Gastroesophageal sphincter (tissue), 3 donors: ENCODE data around the gene DTL.

Experiments used
- CTCF ChIP-seq, 4 experiments: fragments of 200-600 bp in 2 of 4; fragments of 450-650 bp in 2 of 4; sonication (generic) in 1 of 4; IDR thresholded peaks; one replicate each; pipeline ENCODE4 v1.5.1; 2017 to 2019; ENCODE audit warnings: antibody characterized with exemption in 4 of 4, mild to moderate bottlenecking in 2 of 4, moderate library complexity in 2 of 4
- POLR2A ChIP-seq, 2 donors: fragments of 450-650 bp; IDR thresholded peaks; one replicate each; pipeline ENCODE4 v1.6.1; 2017; ENCODE audit warnings: antibody characterized with exemption in 2 of 2, mild to moderate bottlenecking in 2 of 2, moderate library complexity in 1 of 2
- POLR2AphosphoS5 ChIP-seq: sonication (generic); formaldehyde crosslinking; IDR thresholded peaks from one replicate; pipeline ENCODE4 v1.6.1; 2017; ENCODE audit warnings: antibody characterized with exemption

GRCh38 chr1:212007178-212007577 lies 28.4 kb upstream of the DTL start:
- no peak for TF ChIP-seq CTCF (IDR thresholded peaks at IDR 0.05)
- TF ChIP-seq POLR2AphosphoS5 = no peak
- TF ChIP-seq POLR2A (IDR thresholded peaks at IDR 0.05) = no peak
